ENCODE measurements around the gene KRT75. TPM values are rescaled to one million over a fixed set of nuclear protein-coding genes. Genes with fewer than 3 reads are reported as not detected.

The KRT75 gene
- total and polyA plus RNA-seq, 2 of the 13 experiments (the other 11 are each of a cell fraction or from before 2014, with no cell fraction given) = not detected

GRCh38 chr12:52436000-52436827 lies 2.0 kb upstream of the KRT75 start (continued):
- TF ChIP-seq ATF7-NPFF (CRISPR knock-in tag; IDR thresholded peaks at IDR 0.05; ENCODE audit: low read depth) = no peak

GRCh38 chr12:52435659-52435999 lies 1.5 kb upstream of the KRT75 start:
- ChIA-PET POLR2A (no interaction called here), CTCF (ENCODE audit: low intra/inter-chr PET ratio, low total read pairs) (no interaction called here)
- H3K36me3 ChIP-seq (replicated peaks in 1 of 2; ENCODE audit: control insufficient read depth in 1 of 2, insufficient read depth in 2 of 2, low read length in 2 of 2) = no peaks in the 10 kb centered on the region
- no peak overlapping the region for H3K4me2 ChIP-seq (ENCODE audit: low read depth, low read length)
- H3K79me2 ChIP-seq (ENCODE audit: insufficient read depth, low read length) = no peaks in the 10 kb centered on the region
- no peak overlapping the region for H2AFZ ChIP-seq (ENCODE audit: low read length)
- H3K9me3 ChIP-seq (ENCODE audit: low read length) = no peaks in the 10 kb centered on the region
- DNase-seq (ENCODE audit: low spot score) (no peak), ATAC-seq (no peak), FAIRE-seq (no peak)
- H3K27me3 ChIP-seq (ENCODE audit: control insufficient read depth in 1 of 2, insufficient read depth in 2 of 2, low read length in 2 of 2) = peaks cover 3 to 7% of the 10 kb centered on the region in 2 experiments; a peak in 3 of 5 replicates
- H3K4me1 ChIP-seq (ENCODE audit: insufficient read depth, low read length) = no peaks in the 10 kb centered on the region; the same call in 1 of the 2 replicates
- BruUV-seq (replicated peaks) = no TSS peak
- no peak overlapping the region for H3K27ac ChIP-seq (ENCODE audit: extremely low read length, insufficient read depth, low read length)
- 55% methylated on average over 6 of the region's 6 CpGs for WGBS (ENCODE audit: low lambda C conversion rate)
- intact Hi-C loops (cut with micrococcal nuclease; ENCODE audit: unreplicated experiment) (no loop called here), in situ Hi-C loops (cut with HindIII; ENCODE audit: extremely low pct_ligation_motif_present, low pct_unique_long_range_greater_than_20kb) (no loop called here)
- H4K20me1 ChIP-seq (ENCODE audit: insufficient read depth, low read length) = no peaks in the 10 kb centered on the region
- no peak overlapping the region for H3K9ac ChIP-seq (ENCODE audit: insufficient read depth, low read depth, low read length)
- H3K4me3 ChIP-seq (replicated peaks in 1 of 3; ENCODE audit: insufficient read depth in 1 of 3, low read depth in 2 of 3, low read length in 3 of 3) = no peak overlapping the region
- TF ChIP-seq ZNF382 (CRISPR knock-in tag; IDR thresholded peaks at IDR 0.05; ENCODE audit: borderline replicate concordance) = no peak

- H3K4me3 ChIP-seq (replicated peaks in 1 of 3; ENCODE audit: insufficient read depth in 1 of 3, low read depth in 2 of 3, low read length in 3 of 3) = no peak overlapping the region
- TF ChIP-seq ZNF549 (CRISPR knock-in tag; IDR thresholded peaks at IDR 0.05) (no peak), ZNF83 (CRISPR knock-in tag; IDR thresholded peaks at IDR 0.05; ENCODE audit: borderline replicate concordance) (no peak), TMF1 (CRISPR knock-in tag; IDR thresholded peaks at IDR 0.05; ENCODE audit: low read depth) (no peak), DZIP1 (CRISPR knock-in tag; IDR thresholded peaks at IDR 0.05) (no peak), ZSCAN25 (CRISPR knock-in tag; IDR thresholded peaks at IDR 0.05) (no peak), CEBPB (IDR thresholded peaks at IDR 0.05; ENCODE audit: borderline replicate concordance, low read depth, low read length) (0 out of 2 replicates have a peak, but pooled peaks have one; percentile 15)
- FAIRE-seq = no peak
- H2AFZ ChIP-seq (ENCODE audit: low read length) = no peak overlapping the region
- no peaks in the 10 kb centered on the region for H4K20me1 ChIP-seq (ENCODE audit: insufficient read depth, low read length)
- H3K4me1 ChIP-seq (ENCODE audit: insufficient read depth, low read length) = no peaks in the 10 kb centered on the region; the same call in 1 of the 2 replicates
- H3K9me3 ChIP-seq (ENCODE audit: low read length) = no peaks in the 10 kb centered on the region
- in situ Hi-C loops (cut with HindIII; ENCODE audit: extremely low pct_ligation_motif_present, low pct_unique_long_range_greater_than_20kb) = no loop called here
- intact Hi-C loops (cut with micrococcal nuclease; ENCODE audit: unreplicated experiment) = no loop called here
- peaks cover 5 to 7% of the 10 kb centered on the region in 2 experiments; a peak in 3 of 5 replicates for H3K27me3 ChIP-seq (ENCODE audit: control insufficient read depth in 1 of 2, insufficient read depth in 2 of 2, low read length in 2 of 2)
- no TSS peak for BruUV-seq (replicated peaks)
- H3K9ac ChIP-seq (ENCODE audit: insufficient read depth, low read depth, low read length) = no peak overlapping the region
- no peaks in the 10 kb centered on the region for H3K79me2 ChIP-seq (ENCODE audit: insufficient read depth, low read length)
- no peak for ATAC-seq
- H3K27ac ChIP-seq (ENCODE audit: extremely low read length, insufficient read depth, low read length) = no peak overlapping the region
- DNase-seq (ENCODE audit: low spot score) = no peak
- POLR2A ChIA-PET = no interaction called here
- no peak overlapping the region for H3K4me2 ChIP-seq (ENCODE audit: low read depth, low read length)
- CTCF ChIA-PET (ENCODE audit: low intra/inter-chr PET ratio, low total read pairs) = no interaction called here
- H3K36me3 ChIP-seq (replicated peaks in 1 of 2; ENCODE audit: control insufficient read depth in 1 of 2, insufficient read depth in 2 of 2, low read length in 2 of 2) = no peaks in the 10 kb centered on the region
- WGBS (ENCODE audit: low lambda C conversion rate) = 72% methylated on average over 6 of the region's 6 CpGs
These were observed 774 bp upstream of the KRT75 start for GRCh38 chr12:52434760-52435530.
